Parathyroid adenoma (tissue), 2 donors: ENCODE measurements around the gene INSRR.

Source experiments
- H2AFZ ChIP-seq: fragments of 300-600 bp; sonication (generic); one replicate; pipeline ENCODE4 v1.7.0; 2017; ENCODE audit warnings: antibody characterized with exemption, mild to moderate bottlenecking
- H3K27ac ChIP-seq: fragments of 300-600 bp; sonication (generic); one replicate; pipeline ENCODE4 v1.7.0; 2017
- H3K27me3 ChIP-seq: fragments of 300-600 bp; sonication (generic); one replicate; pipeline ENCODE4 v1.7.0; 2017; ENCODE audit warnings: low read length; ENCODE audit not compliant: control insufficient read depth, insufficient read depth
- H3K36me3 ChIP-seq: fragments of 300-600 bp; sonication (generic); one replicate; pipeline ENCODE4 v1.7.0; 2017; ENCODE audit warnings: low read length; ENCODE audit not compliant: control insufficient read depth, insufficient read depth
- H3K4me1 ChIP-seq: fragments of 300-600 bp; sonication (generic); one replicate; pipeline ENCODE4 v1.7.0; 2017; ENCODE audit warnings: control low read depth
- H3K4me2 ChIP-seq: fragments of 300-600 bp; sonication (generic); one replicate; pipeline ENCODE4 v1.7.0; 2017; ENCODE audit warnings: low read length
- H3K4me3 ChIP-seq: fragments of 300-600 bp; sonication (generic); one replicate; pipeline ENCODE4 v1.7.0; 2017; ENCODE audit warnings: low read depth, low read length
- H3K79me2 ChIP-seq: fragments of 300-600 bp; sonication (generic); one replicate; pipeline ENCODE4 v1.7.0; 2017; ENCODE audit warnings: control low read depth
- H3K9ac ChIP-seq: fragments of 300-600 bp; sonication (generic); one replicate; pipeline ENCODE4 v1.7.0; 2017; ENCODE audit warnings: mild to moderate bottlenecking
- H3K9me3 ChIP-seq: fragments of 300-600 bp; sonication (generic); one replicate; pipeline ENCODE4 v1.7.0; 2017; ENCODE audit warnings: low read length; ENCODE audit not compliant: control insufficient read depth
- CTCF ChIP-seq: fragments of 300-600 bp; sonication (generic); IDR thresholded peaks from one replicate; pipeline ENCODE4 v1.7.0; 2017; ENCODE audit warnings: antibody characterized with exemption, mild to moderate bottlenecking
- donor health status: primary hyperparathyroidism.

Gene INSRR

GRCh38 chr1:156857532-156857931, 1.4 kb downstream of the INSRR start:
- H3K79me2 ChIP-seq, result no peaks in the 10 kb centered on the region
- no peak for TF ChIP-seq CTCF
- H3K9me3 ChIP-seq, result no peaks in the 10 kb centered on the region
- no peaks in the 10 kb centered on the region for H3K36me3 ChIP-seq
- peaks cover under 1% of the 10 kb centered on the region for H3K4me1 ChIP-seq
- H3K4me3 ChIP-seq, result no peak overlapping the region
- H2AFZ ChIP-seq, result no peak overlapping the region
- H3K27me3 ChIP-seq, result peaks cover 15% of the 10 kb centered on the region
- H3K9ac ChIP-seq, result no peak overlapping the region
- H3K4me2 ChIP-seq, result no peak overlapping the region
- H3K27ac ChIP-seq, result no peak overlapping the region

- H3K27ac ChIP-seq, result no peak overlapping the region
- no peak overlapping the region for H3K4me3 ChIP-seq
- no peak overlapping the region for H3K9ac ChIP-seq
- H3K9me3 ChIP-seq, result no peaks in the 10 kb centered on the region
- no peak for TF ChIP-seq CTCF
- H3K79me2 ChIP-seq, result no peaks in the 10 kb centered on the region
- H2AFZ ChIP-seq, result no peak overlapping the region
- peaks cover 2% of the 10 kb centered on the region for H3K4me1 ChIP-seq
- no peaks in the 10 kb centered on the region for H3K36me3 ChIP-seq
- H3K27me3 ChIP-seq, result peaks cover 10% of the 10 kb centered on the region
- no peak overlapping the region for H3K4me2 ChIP-seq
Observed at GRCh38 chr1:156856282-156856785, 2.6 kb downstream of the INSRR start.

- no peak overlapping the region for H3K4me3 ChIP-seq
- TF ChIP-seq CTCF, result no peak
- H3K4me1 ChIP-seq, result peaks cover 2% of the 10 kb centered on the region
- H3K27ac ChIP-seq, result no peak overlapping the region
- H3K36me3 ChIP-seq, result no peaks in the 10 kb centered on the region
- H3K79me2 ChIP-seq, result no peaks in the 10 kb centered on the region
- H3K27me3 ChIP-seq, result no peaks in the 10 kb centered on the region
- no peaks in the 10 kb centered on the region for H3K9me3 ChIP-seq
- H3K4me2 ChIP-seq, result no peak overlapping the region
- no peak overlapping the region for H2AFZ ChIP-seq
- H3K9ac ChIP-seq, result no peak overlapping the region
Observed at GRCh38 chr1:156854634-156855033, 4.3 kb downstream of the INSRR start.

GRCh38 chr1:156853761-156854160, 5.2 kb downstream of the INSRR start:
- Histone ChIP-seq H3K79me2 (no peaks in the 10 kb centered on the region), H3K9me3 (no peaks in the 10 kb centered on the region), H3K27ac (no peak overlapping the region), H3K27me3 (no peaks in the 10 kb centered on the region), H2AFZ (no peak overlapping the region), H3K4me3 (no peak overlapping the region), H3K9ac (no peak overlapping the region), H3K4me1 (peaks cover 2% of the 10 kb centered on the region), H3K4me2 (no peak overlapping the region), H3K36me3 (no peaks in the 10 kb centered on the region)
- TF ChIP-seq CTCF, result no peak

DNA sequence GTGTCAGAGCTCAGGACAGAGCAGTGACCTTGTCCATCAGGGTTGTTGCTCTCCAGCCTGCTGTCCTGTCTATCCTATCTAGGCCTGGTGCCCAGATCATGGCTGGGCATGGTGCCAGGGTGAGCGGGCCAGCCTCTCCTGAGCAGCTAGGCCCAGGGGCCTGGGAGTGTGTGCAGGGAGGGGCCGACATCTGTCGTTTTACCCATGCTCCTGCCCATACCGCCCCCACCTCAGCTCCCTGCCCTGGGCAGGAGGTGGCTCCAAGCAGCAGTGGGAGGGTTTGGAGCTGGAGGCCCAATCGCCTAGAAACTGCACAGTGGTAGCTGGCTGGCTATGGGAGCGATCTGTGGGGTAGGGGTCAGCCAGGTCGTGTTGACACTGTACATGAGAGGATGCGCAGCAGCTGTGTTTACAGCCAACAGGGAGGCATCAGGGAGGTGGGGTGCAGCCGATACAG, 6.5 kb downstream of the INSRR start:
- Histone ChIP-seq H3K9me3 (no peaks in the 10 kb centered on the region), H3K4me2 (peak overlapping the region; percentile 1), H3K27me3 (no peaks in the 10 kb centered on the region), H2AFZ (peak overlapping the region; percentile 45), H3K79me2 (no peaks in the 10 kb centered on the region), H3K27ac (peak overlapping the region; percentile 33), H3K9ac (no peak overlapping the region), H3K36me3 (no peaks in the 10 kb centered on the region), H3K4me3 (no peak overlapping the region), H3K4me1 (peaks cover 2% of the 10 kb centered on the region)
- no peak for TF ChIP-seq CTCF
